ENCODE results near the gene PTPRD.

PTPRD gene

GRCh38 chr9:8614926-8615440, 1997.8 kb downstream of the PTPRD start:
- Histone ChIP-seq H4K20me1 (ENCODE audit: insufficient read depth, low read length, poor library complexity, severe bottlenecking) (peaks cover 19% of the 10 kb centered on the region), H3K9me3 (ENCODE audit: insufficient read depth, low read depth, low read length) (no peaks in the 10 kb centered on the region), H2AFZ (ENCODE audit: low read length) (no peak overlapping the region), H3K4me3 (ENCODE audit: low read length, poor library complexity, severe bottlenecking) (no peak overlapping the region), H3K4me2 (ENCODE audit: low read depth, low read length, poor library complexity, severe bottlenecking) (no peak overlapping the region), H3K9ac (ENCODE audit: low read depth, low read length, poor library complexity, severe bottlenecking) (no peak overlapping the region), H3K79me2 (ENCODE audit: insufficient read depth, low read length) (peaks cover 28% of the 10 kb centered on the region; the same call in 1 of the 2 replicates), H3K27me3 (ENCODE audit: insufficient read depth, low read length, poor library complexity, severe bottlenecking) (no peaks in the 10 kb centered on the region), H3K36me3 (ENCODE audit: insufficient read depth, low read length) (no peaks in the 10 kb centered on the region), H3K9me2 (replicated peaks; ENCODE audit: low read depth, low read length) (no peaks in the 10 kb centered on the region), H3K4me1 (ENCODE audit: insufficient read depth, low read length, poor library complexity, severe bottlenecking) (peaks cover 37% of the 10 kb centered on the region), H3F3A (ENCODE audit: low read depth) (no peaks in the 10 kb centered on the region)
- TF ChIP-seq CTCF (conservative IDR thresholded peaks at IDR 0.05; ENCODE audit: low read length) (no peak), EZH2phosphoT487 (IDR thresholded peaks at IDR 0.05; ENCODE audit: borderline replicate concordance) (no peak)

- H3K9me2 ChIP-seq (replicated peaks; ENCODE audit: low read depth, low read length): no peaks in the 10 kb centered on the region
- H3K9me3 ChIP-seq (ENCODE audit: insufficient read depth, low read depth, low read length): no peaks in the 10 kb centered on the region
- no peak overlapping the region for H3K4me2 ChIP-seq (ENCODE audit: low read depth, low read length, poor library complexity, severe bottlenecking)
- H3F3A ChIP-seq (ENCODE audit: low read depth): no peaks in the 10 kb centered on the region
- peaks cover 17% of the 10 kb centered on the region for H4K20me1 ChIP-seq (ENCODE audit: insufficient read depth, low read length, poor library complexity, severe bottlenecking)
- no peak overlapping the region for H3K4me3 ChIP-seq (ENCODE audit: low read length, poor library complexity, severe bottlenecking)
- no peak overlapping the region for H3K9ac ChIP-seq (ENCODE audit: low read depth, low read length, poor library complexity, severe bottlenecking)
- H3K27me3 ChIP-seq (ENCODE audit: insufficient read depth, low read length, poor library complexity, severe bottlenecking): no peaks in the 10 kb centered on the region
- peaks cover 7% of the 10 kb centered on the region; the same call in 1 of the 2 replicates for H3K36me3 ChIP-seq (ENCODE audit: insufficient read depth, low read length)
- no peak overlapping the region for H2AFZ ChIP-seq (ENCODE audit: low read length)
- TF ChIP-seq CTCF (conservative IDR thresholded peaks at IDR 0.05; ENCODE audit: low read length) (no peak), EZH2phosphoT487 (IDR thresholded peaks at IDR 0.05; ENCODE audit: borderline replicate concordance) (no peak)
- peaks cover 21% of the 10 kb centered on the region for H3K4me1 ChIP-seq (ENCODE audit: insufficient read depth, low read length, poor library complexity, severe bottlenecking)
- peaks cover 24% of the 10 kb centered on the region; the same call in 1 of the 2 replicates for H3K79me2 ChIP-seq (ENCODE audit: insufficient read depth, low read length)
Measured at GRCh38 chr9:8613346-8613825, 1999.4 kb downstream of the PTPRD start.

DNA sequence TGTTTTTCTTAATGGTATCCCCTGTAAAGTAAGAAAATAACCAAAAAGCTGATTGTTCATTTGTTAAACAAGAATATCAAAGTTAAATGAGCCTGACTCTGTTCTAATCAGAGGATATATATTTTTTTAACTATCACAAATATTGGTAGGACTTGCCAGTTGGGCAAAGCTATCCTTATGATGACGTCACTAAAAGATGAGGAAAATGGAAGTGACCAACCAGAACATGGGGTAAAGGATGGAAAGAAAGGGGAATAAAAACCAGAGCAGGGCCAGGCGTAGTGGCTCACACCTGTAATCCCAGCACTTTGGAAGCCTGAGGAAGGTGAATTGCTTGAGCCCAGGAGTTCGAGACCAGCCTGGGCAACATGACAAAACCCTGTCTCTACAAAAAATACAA, 2001.6 kb downstream of the PTPRD start:
- Histone ChIP-seq H3F3A (ENCODE audit: low read depth) (no peaks in the 10 kb centered on the region), H3K36me3 (ENCODE audit: insufficient read depth, low read length) (peaks cover 20% of the 10 kb centered on the region), H3K4me1 (ENCODE audit: insufficient read depth, low read length, poor library complexity, severe bottlenecking) (peaks cover 7% of the 10 kb centered on the region), H3K27me3 (ENCODE audit: insufficient read depth, low read length, poor library complexity, severe bottlenecking) (no peaks in the 10 kb centered on the region), H3K79me2 (ENCODE audit: insufficient read depth, low read length) (peaks cover 25% of the 10 kb centered on the region; the same call in 1 of the 2 replicates), H2AFZ (ENCODE audit: low read length) (no peak overlapping the region), H3K9me2 (replicated peaks; ENCODE audit: low read depth, low read length) (no peaks in the 10 kb centered on the region), H3K9me3 (ENCODE audit: insufficient read depth, low read depth, low read length) (no peaks in the 10 kb centered on the region), H3K9ac (ENCODE audit: low read depth, low read length, poor library complexity, severe bottlenecking) (no peak overlapping the region), H4K20me1 (ENCODE audit: insufficient read depth, low read length, poor library complexity, severe bottlenecking) (no peaks in the 10 kb centered on the region), H3K4me3 (ENCODE audit: low read length, poor library complexity, severe bottlenecking) (no peak overlapping the region), H3K4me2 (ENCODE audit: low read depth, low read length, poor library complexity, severe bottlenecking) (no peak overlapping the region)
- no peak for TF ChIP-seq EZH2phosphoT487 (IDR thresholded peaks at IDR 0.05; ENCODE audit: borderline replicate concordance)
- no peak for TF ChIP-seq CTCF (conservative IDR thresholded peaks at IDR 0.05; ENCODE audit: low read length)

All from Loucy (cell line).